ENCODE results near the gene NKPD1. TPM values are rescaled to one million over a fixed set of nuclear protein-coding genes. Genes with fewer than 3 reads are reported as not detected.

Gene NKPD1
- total and polyA plus RNA-seq, 10 of the 15 experiments (the other 5 are each of a cell fraction or from before 2014, with no cell fraction given) = 0.05 to 0.18 (median 0.06) TPM; not detected in 7

- peaks cover 59% of the 10 kb centered on the region for H3K79me2 ChIP-seq (ENCODE audit: control insufficient read depth, insufficient read depth, low read length)
- peak overlapping the region; percentile 2; the same call in 1 of the 2 replicates for H3K9ac ChIP-seq (ENCODE audit: control insufficient read depth, insufficient read depth, low read length)
- no peaks in the 10 kb centered on the region for H3K9me3 ChIP-seq (replicated peaks; ENCODE audit: control insufficient read depth, insufficient read depth, low read length)
- no TSS peak for BruUV-seq (replicated peaks)
- ChIA-PET SMC1A (ENCODE audit: uncharacterized antibody, unreplicated experiment) (interaction anchor here (1.9 kb wide), 1 partner anchor 15 kb away, joined by 6 read pairs; no protein-coding TSS in a partner anchor), POLR2A (interaction anchor here (1.2 kb wide), 1 partner anchor 15 kb away, joined by 3 read pairs; no protein-coding TSS in a partner anchor), CTCF (interaction anchor here (0.6 to 1.4 kb wide), 3 partner anchors 18 to 62 kb away, joined by 3 read pairs; no protein-coding TSS in a partner anchor), RAD21 (ENCODE audit: unreplicated experiment) (interaction anchor here (1.4 to 2.2 kb wide), 4 partner anchors 15 to 70 kb away, joined by 4 to 5 read pairs (median 4); partner anchors contain the start of genes BLOC1S3 and TRAPPC6A)
- H2AFZ ChIP-seq (ENCODE audit: control insufficient read depth, low read depth, low read length) = no peak overlapping the region
- ATAC-seq = peak; percentile 7
- no peaks in the 10 kb centered on the region for H3K27me3 ChIP-seq (replicated peaks in 1 of 2; ENCODE audit: control insufficient read depth in 2 of 2, insufficient read depth in 2 of 2, low read length in 1 of 2)
- peaks cover 0 to 9% of the 10 kb centered on the region in 2 experiments; a peak in 3 of 4 replicates for H3K36me3 ChIP-seq (ENCODE audit: control insufficient read depth in 2 of 2, insufficient read depth in 2 of 2, low read length in 1 of 2)
- H3K4me2 ChIP-seq (ENCODE audit: control insufficient read depth, insufficient read depth) = peak overlapping the region; percentile 47
- H3K4me1 ChIP-seq (ENCODE audit: control insufficient read depth, insufficient read depth, low read length) = peaks cover 61% of the 10 kb centered on the region
- peaks cover 3% of the 10 kb centered on the region; the same call in 1 of the 2 replicates for H4K20me1 ChIP-seq (ENCODE audit: control insufficient read depth, insufficient read depth)
- H3K27ac ChIP-seq (ENCODE audit: control insufficient read depth, insufficient read depth) = peak overlapping the region; percentile 62
- intact Hi-C loops (cut with micrococcal nuclease; ENCODE audit: unreplicated experiment) = no loop called here
- in situ Hi-C loops (cut with MboI) = no loop called here
- WGBS (ENCODE audit: insufficient coverage, insufficient replicate concordance, low lambda C conversion rate, missing lambda C conversion rate) = 68% methylated on average over 11 of the region's 11 CpGs
- peak; percentile 40 for DNase-seq (ENCODE audit: low read depth, low spot score)
- H3K4me3 ChIP-seq = no peak overlapping the region
- no peak for FAIRE-seq
- TF ChIP-seq FOXM1 (IDR thresholded peaks at IDR 0.05; ENCODE audit: low read depth, low read length) = no peak
- peak; percentile 46; the same call in 1 of the 2 replicates for TF ChIP-seq RELB (IDR thresholded peaks at IDR 0.05; ENCODE audit: low read depth)
- 0 out of 2 replicates have a peak, but pooled peaks have one; percentile 50 for TF ChIP-seq HDGF (IDR thresholded peaks at IDR 0.05)
- peak; percentile 79; the same call in 1 of the 2 replicates for TF ChIP-seq ZSCAN29 (IDR thresholded peaks at IDR 0.05)
- TF ChIP-seq RUNX3 (IDR thresholded peaks at IDR 0.05; ENCODE audit: low read length) = peak; percentile 35; the same call in 1 of the 2 replicates
- TF ChIP-seq KLF5 (IDR thresholded peaks at IDR 0.05; ENCODE audit: partially characterized antibody) = peak; percentile 33
- peak; percentile 25; the same call in 1 of the 2 replicates for TF ChIP-seq CHD2 (IDR thresholded peaks at IDR 0.05; ENCODE audit: borderline replicate concordance, low read depth, low read length)
- peak; percentile 67; the same call in 1 of the 2 replicates for TF ChIP-seq NBN (IDR thresholded peaks at IDR 0.05)
- TF ChIP-seq CUX1 (IDR thresholded peaks at IDR 0.05; ENCODE audit: insufficient replicate concordance, low read depth, low read length) = no peak
- no peak for TF ChIP-seq E2F4 (IDR thresholded peaks at IDR 0.05; ENCODE audit: low read depth, low read length)
- TF ChIP-seq ZNF217 (IDR thresholded peaks at IDR 0.05) = no peak
- TF ChIP-seq MTA2 (IDR thresholded peaks at IDR 0.05; ENCODE audit: low read depth) = peak; percentile 65
- peak; percentile 50 to 83; a peak in 3 of 4 replicates for TF ChIP-seq IKZF2 (IDR thresholded peaks at IDR 0.05)
- peak; percentile 28 for TF ChIP-seq MYC (IDR thresholded peaks at IDR 0.05; ENCODE audit: insufficient read depth, insufficient read length, insufficient replicate concordance, low read length, severe bottlenecking)
- no peak for TF ChIP-seq NFYB (IDR thresholded peaks at IDR 0.05; ENCODE audit: insufficient read depth, low read depth, low read length)
Measured at GRCh38 chr19:45121827-45122345, 38.9 kb downstream of the NKPD1 start.
